OCI-LY3 (cell line): ENCODE measurements around the gene FKRP.

Source experiments
- CTCF ChIP-seq: fragments of 200-600, 300-600 bp; sonication (generic); IDR thresholded peaks from 2 replicates; pipeline ENCODE4 v1.5.1; 2014; ENCODE audit warnings: antibody characterized with exemption, low read length, low read depth
- EZH2phosphoT487 ChIP-seq: fragments of 200-600 bp; shearing (Covaris generic); IDR thresholded peaks from 2 replicates; pipeline ENCODE4 v1.6.1; 2018; ENCODE audit warnings: antibody characterized with exemption, mixed run types, low read depth

GRCh38 chr19:46722421-46723022 lies 23.3 kb upstream of the FKRP start:
- TF ChIP-seq CTCF (no peak), EZH2phosphoT487 (no peak)
